ENCODE measurements around the gene CYYR1.

The CYYR1 gene

DNA sequence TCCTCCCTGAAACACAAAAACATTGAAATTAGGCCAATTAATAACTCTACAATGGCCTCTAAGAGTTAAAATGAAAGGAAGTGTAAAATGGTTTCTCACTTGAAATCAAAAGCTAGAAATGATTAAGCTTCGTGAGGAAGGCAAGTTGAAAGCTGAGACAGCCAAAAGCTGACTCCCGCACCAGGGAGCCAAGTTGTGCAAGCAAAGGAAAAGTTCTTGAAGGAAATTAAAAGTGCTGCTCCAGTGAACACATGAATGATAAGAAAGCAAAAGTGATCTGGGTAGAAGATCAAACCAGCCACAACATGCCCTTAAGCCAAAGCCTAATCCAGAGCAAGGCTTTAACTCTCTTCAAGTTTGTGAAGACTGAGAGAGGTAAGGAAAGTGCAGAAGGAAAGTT, 22.8 kb downstream of the CYYR1 start:
- DNase-seq: no peak

DNA sequence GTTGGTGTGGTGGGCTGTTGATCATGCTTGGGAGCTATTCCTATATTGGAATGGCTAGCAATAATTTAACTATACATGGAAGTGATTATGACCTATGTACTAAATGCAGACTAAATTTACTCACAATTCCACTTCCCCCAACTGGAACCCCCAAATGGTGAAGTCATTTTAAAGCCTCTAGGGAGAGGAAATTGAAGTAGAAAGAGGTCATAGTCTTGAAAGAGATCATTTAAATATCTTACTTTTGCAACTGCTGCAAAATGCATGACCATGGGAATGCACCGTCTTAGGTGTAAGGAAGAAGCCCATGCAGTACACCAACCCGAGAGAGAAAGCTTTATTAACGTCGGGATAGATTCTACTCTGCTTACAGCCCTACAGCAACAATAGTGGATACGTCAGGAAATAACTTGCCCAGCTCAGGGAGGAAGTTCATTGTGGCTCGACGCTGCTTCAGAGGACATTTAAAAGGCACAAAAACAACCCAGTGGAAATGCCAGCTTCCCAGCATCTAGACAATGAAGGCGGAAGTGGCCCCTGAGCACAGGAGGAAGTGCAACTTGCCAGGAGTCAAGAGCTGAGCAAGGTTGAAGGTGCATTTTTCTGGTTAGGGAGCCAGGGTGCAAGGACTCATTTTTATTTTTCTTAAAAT, 26.5 kb downstream of the CYYR1 start:
- DNase-seq: peak; percentile 9

GRCh38 chr21:26544201-26544775, 28.8 kb downstream of the CYYR1 start:
- DNase-seq: no peak

GRCh38 chr21:26540651-26541050, 32.4 kb downstream of the CYYR1 start:
- no peak for DNase-seq

DNA sequence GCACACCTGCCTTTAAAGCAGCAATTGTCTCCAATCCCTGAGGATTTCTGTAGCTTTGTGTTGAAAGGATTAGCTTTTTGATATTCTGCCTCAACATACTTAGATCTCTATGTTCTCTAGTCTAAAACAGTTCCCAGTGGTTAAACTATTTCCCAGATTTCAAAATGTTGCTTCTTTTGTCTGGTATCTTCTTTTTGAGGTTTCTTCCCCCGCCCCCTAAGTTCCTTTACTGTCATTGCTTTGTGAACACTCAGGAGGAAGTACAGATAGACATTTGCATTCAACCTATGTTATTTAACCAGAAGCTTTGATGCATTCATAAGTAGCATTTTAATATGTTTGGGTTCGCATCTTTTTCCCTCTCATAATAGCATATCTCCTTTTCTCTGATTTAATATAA, 33.5 kb downstream of the CYYR1 start:
- no peak for DNase-seq

DNA sequence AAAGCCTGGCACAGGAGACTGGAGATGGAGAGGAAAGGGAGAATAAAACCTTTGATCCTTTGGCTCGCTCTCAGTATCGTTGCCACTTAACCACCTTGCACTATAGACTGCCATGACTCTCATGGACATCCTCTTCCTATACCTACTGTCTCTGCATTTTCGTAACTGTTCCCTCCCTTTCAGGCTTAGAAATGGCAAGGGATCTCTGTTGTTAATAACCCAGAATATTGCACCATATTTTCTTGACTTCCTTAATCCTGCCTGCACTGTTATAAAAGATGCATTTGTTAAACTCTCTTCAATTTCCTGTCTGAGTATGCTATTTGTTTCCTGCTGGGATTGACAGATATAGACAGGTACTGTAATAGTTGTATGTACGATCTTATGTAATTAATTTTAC, 38.6 kb downstream of the CYYR1 start:
- DNase-seq: no peak

DNA sequence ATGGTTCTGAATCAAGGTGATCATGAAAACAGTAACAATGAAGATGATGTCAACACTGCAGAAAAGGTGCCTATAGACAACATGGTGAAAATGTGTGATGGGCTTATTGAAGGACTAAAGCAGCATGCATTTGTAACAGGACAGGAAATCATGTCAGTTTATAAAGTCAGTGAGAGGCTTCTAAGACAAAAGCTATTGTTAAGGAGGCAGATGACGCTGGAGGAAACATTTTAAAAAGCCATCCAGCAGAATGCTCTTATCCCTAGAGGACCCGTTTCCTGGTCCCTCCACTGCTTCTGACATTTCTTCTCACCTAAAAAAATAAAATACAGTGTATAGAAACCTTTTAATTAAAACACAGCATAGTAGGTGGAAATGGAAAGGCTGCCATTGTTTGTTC, 40.9 kb downstream of the CYYR1 start:
- DNase-seq: no peak

DNA sequence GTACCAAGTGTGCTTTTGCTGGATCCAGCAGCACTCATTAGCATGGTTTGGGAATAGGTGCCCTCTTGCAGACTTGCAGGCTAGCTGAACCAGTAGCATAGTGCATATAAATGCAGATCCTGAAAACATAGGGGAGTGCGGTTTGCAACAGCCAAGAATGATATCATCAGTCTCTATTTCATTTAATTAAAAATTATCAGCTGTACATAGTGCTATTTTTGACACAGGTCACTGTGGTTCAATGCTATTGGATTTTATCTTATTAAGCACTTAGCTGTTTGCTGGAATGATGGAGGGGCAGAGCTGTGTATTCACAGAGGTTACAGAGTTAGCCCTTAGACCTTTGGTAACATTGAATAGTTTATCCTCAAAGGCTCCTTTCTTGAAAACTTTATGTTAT, 43.6 kb downstream of the CYYR1 start:
- no peak for DNase-seq

- no peak for DNase-seq
Observed at GRCh38 chr21:26528882-26529281, 44.2 kb downstream of the CYYR1 start.

DNA sequence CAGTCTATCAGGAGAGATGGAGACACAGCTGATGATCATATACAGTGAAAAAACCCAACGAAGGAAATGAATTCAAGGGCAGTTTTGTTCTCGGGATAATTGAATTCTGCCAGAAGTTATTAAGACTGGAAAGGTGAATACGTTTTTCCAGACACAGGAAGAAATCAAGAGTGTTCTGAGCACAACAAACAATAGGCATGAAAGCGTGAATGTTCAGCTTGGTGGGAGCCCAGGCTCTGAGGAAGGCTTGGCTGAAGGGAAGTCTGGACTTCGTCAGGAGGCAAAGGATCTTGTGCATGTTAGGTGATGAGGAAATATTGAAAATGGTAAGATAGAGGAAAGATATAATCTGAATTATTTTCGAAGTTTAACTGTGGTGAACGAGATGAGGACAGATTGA, 50.4 kb downstream of the CYYR1 start:
- DNase-seq: no peak

GRCh38 chr21:26519142-26519541, 53.9 kb downstream of the CYYR1 start:
- DNase-seq: no peak

DNA sequence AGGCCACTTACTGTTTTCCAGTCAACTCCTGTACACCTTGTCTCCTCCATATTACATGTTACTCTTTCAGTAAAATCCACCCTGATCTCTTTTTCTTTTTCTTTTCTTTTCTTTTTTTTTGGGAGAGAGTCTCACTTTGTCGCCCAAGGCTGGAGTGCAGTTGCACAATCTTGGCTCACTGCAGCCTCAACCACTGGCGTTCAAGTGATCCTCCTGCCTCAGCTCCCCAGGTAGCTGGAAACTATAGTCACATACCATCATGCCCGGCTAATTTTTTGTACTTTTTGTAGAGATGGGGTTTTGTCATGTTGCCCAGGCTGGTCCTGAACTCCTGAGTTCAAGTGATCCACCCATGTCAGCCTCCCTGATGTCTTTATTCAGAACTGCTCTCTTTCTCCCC, 57.8 kb downstream of the CYYR1 start:
- DNase-seq: no peak

DNA sequence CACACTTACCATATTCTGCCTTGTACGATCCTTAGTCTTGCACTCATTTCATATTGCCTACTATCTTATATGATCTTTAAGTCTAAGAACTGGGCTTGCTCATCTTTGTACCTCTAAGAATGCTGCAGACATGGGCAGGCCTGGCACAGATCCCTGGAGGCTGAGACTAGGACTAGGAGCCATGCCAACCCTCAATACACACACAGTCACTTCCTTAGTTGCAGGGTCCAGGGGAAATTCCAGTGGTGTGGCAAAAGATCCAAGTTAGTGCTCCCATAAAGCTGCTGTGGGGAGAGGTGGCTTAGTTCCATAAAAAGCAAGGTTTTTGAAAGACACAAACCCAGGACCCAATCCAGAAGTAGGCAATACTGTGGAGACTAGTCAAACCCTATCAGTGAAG, 59.9 kb downstream of the CYYR1 start:
- no peak for DNase-seq

DNA sequence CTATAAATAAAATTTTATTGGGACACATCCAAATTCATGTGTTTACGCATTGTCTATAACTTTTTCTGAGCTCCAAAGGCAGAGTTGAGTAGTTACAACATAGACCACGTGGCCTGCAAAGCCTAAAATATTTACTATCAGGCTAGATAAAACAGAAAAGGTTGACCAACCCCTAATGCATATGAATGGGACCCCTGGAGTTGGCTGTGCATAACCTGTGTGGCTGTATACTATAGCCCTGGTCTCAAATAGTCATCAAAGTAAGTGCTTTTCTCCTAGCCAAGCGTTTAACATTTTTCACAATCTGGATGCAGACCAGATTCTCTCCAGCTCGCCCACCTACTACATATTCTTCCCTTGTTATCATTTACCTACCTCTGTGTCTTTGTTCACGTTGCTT, 60.4 kb downstream of the CYYR1 start:
- DNase-seq: no peak

DNA sequence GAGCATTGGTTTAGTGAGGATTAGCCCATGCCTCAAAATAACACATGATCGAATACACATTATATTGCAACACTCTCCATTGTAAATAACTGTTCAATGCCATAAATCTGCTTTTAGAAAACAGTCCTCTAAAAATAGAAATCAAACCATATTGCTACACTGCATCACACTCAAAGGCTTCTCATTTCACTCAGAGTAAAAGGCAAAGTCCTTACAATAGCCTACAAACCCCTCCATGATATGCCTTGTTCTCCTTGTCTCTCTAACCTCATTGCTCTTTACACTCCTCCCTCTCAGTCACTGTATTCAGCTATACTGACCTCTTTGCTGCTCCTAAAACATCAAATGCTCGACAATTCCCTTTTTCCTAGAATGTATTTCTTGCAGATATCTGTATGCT, 64.2 kb downstream of the CYYR1 start:
- no peak for DNase-seq

- no peak for DNase-seq
Observed at GRCh38 chr21:26506956-26507355, 66.1 kb downstream of the CYYR1 start.

DNA sequence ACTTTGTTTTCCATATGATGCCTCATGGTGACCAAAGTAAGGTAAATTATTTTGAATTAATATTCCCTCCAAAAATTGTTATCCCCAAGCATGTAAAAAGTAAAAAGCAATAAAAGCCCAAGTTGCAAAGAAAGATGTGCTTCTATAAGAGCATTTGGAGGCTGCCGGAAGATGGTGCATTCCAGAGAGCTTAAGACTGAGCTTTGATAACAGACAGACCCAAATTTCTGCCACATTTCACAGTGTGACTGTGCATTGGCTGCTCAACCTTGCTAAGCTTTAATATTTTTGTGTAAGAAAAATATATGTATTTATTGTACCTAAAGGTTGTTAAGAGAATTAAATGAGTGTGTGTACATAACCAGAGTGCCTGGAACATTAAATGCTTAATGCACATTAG, 67.9 kb downstream of the CYYR1 start:
- DNase-seq: no peak

DNA sequence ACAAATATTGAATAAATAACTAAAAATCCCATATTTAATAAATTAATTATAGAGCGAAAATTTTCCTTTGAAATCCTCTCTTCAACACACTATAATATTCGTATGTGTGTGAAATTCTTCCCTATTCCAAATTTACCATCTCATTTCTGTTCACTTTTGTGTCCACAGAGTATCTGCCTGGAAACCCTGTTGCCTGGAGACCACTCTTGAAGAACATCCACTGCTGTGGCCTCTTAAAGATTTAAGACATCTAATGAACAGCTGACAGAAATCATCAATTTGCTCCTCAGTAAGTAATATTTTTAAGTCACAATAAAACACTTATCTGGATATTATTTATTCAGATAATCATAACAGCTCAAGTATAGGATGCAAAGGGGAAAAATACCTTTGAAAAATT, 69.7 kb downstream of the CYYR1 start:
- DNase-seq: no peak

DNA sequence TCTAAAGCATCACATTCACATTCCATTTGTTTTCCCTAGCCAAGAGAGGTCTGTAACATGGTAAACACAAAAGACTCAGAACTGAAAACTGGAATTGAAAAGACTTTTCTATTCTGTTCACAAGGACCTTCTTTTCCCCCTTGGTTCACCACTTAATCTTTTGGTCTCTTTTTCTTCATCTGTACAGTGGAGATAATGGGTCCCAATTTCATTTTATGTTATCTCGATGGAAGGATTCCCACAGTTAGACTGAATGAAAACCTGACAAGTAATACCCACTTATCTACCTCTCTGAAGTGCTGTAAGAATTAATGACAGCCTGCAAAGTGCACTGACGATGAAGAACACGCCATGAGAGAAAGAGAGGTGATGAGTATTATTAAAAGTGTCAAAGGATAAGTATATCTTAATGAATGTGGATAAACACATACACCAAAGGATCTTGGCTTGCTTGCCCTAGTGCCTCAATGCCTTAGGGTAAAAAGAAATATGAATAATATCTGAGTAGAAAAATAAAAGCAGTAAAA, 71.5 kb downstream of the CYYR1 start:
- DNase-seq: no peak

GRCh38 chr21:26499495-26499894, 73.6 kb downstream of the CYYR1 start:
- DNase-seq: no peak

GRCh38 chr21:26495283-26495849, 77.7 kb downstream of the CYYR1 start:
- no peak for DNase-seq

DNA sequence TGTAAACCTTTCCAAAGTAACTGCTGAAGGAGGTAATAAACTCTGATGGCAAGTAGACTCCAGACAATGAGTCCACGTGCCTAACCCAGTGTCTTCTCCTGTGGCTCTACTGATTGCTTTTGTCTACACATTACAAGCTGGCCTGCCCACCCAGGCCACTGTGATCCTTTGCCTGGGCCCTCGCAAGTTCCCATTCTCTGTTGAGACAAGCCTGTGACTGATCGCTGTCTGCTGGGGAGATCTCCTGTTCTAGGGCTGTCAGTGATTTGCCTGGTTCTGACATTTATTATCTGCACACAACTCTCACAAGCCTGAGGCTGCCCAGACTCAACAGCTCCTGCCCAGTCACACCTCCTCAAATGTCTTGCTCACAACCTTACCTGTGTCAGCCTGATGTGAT, 81.4 kb downstream of the CYYR1 start:
- DNase-seq: no peak

- no peak for DNase-seq
Observed at GRCh38 chr21:26490771-26491170, 82.3 kb downstream of the CYYR1 start.

DNA sequence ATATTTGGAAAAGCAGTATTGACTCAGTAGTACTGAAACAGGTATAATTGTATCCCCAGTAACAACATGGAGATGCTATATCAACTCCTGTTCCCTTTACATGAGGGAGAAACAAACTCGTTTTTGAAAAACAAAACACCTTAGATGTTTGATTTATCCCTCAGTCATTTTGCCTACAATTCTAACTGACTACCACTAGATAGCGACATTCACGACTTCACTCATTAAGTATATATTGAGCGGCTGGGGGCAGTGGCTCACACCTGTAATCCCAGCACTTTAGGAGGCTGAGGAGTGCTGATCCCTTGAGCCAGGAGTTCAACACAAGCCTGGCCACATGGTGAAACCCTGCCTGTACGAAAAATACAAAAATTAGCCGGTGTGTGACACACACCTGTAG, 83.3 kb downstream of the CYYR1 start:
- no peak for DNase-seq

- DNase-seq: no peak
Observed at GRCh38 chr21:26487981-26488480, 85.1 kb downstream of the CYYR1 start.

All from CD4-positive, alpha-beta T cell treated with Interleukin-4 for 4 hours (primary cell).